NCI-H526 treated with DMSO at 0.1 percent for 48 hours (cell line): ENCODE results near the gene GPR137B.
A peak's percentile ranks its signal among the peaks of the same experiment; 100 is the strongest.
"Not testable (repeated sequence)": the region's sequence is repeated elsewhere in the genome, so short reads cannot be mapped to it uniquely, and the experiment has no call there.

Experiments used
- DNase-seq: peaks from one replicate; lab custom pipeline; 2025; lab: John Stamatoyannopoulos, UW

The GPR137B gene

GRCh38 chr1:236142253-236143103 is at the start of gene GPR137B:
Gene GPR137B (plus strand): TSS chr1:236142539. CDS start chr1:236142623, 84 bp downstream.
- peak; percentile 28 for DNase-seq

- no peak for DNase-seq
Observed at GRCh38 chr1:236092899-236093298, 49.4 kb upstream of the GPR137B start.

GRCh38 chr1:236095705-236096520 is 46.4 kb upstream of the GPR137B start:
- DNase-seq, result no peak

- not testable (repeated sequence) for DNase-seq
Observed at GRCh38 chr1:236096660-236097482, 45.5 kb upstream of the GPR137B start.

- no peak for DNase-seq
Observed at GRCh38 chr1:236098267-236098666, 44.1 kb upstream of the GPR137B start.

- peak; percentile 4 for DNase-seq
Observed at GRCh38 chr1:236099355-236099974, 42.9 kb upstream of the GPR137B start.

- no peak for DNase-seq
Observed at GRCh38 chr1:236100799-236101198, 41.5 kb upstream of the GPR137B start.

GRCh38 chr1:236101233-236102200 is 40.8 kb upstream of the GPR137B start:
- no peak for DNase-seq

- no peak for DNase-seq
Observed at GRCh38 chr1:236102611-236103010, 39.7 kb upstream of the GPR137B start.

- DNase-seq, result no peak
Observed at GRCh38 chr1:236103059-236103458, 39.3 kb upstream of the GPR137B start.

- peak; percentile 14 for DNase-seq
Observed at GRCh38 chr1:236103646-236104218, 38.6 kb upstream of the GPR137B start.

GRCh38 chr1:236107121-236107907 is 35.0 kb upstream of the GPR137B start:
- DNase-seq, result no peak

GRCh38 chr1:236108027-236108648 is 34.2 kb upstream of the GPR137B start:
- DNase-seq, result no peak

GRCh38 chr1:236110137-236110536 is 32.2 kb upstream of the GPR137B start:
- DNase-seq, result no peak

GRCh38 chr1:236111527-236112331 is 30.6 kb upstream of the GPR137B start:
- no peak for DNase-seq

- no peak for DNase-seq
Observed at GRCh38 chr1:236112332-236112627, 30.1 kb upstream of the GPR137B start.

GRCh38 chr1:236113324-236114032 is 28.9 kb upstream of the GPR137B start:
- DNase-seq, result no peak
